Esophagus (tissue), 2 donors: Measurements from ENCODE around the gene PARN. TPM values are rescaled to one million over a fixed set of nuclear protein-coding genes. Genes with fewer than 3 reads are reported as not detected.

Experiments used
- H3K27ac ChIP-seq, 2 donors: one replicate each; pipeline ENCODE4 v1.5.1; 2013; ENCODE audit warnings: low read depth in 2 of 2, mild to moderate bottlenecking in 2 of 2, inconsistent platforms in 1 of 2, low read length in 1 of 2, moderate library complexity in 1 of 2
- H3K27me3 ChIP-seq, 2 donors: one replicate each; pipeline ENCODE4 v1.6.1; 2013; ENCODE audit warnings: low read length in 2 of 2, control low read depth in 1 of 2, mild to moderate bottlenecking in 1 of 2; ENCODE audit not compliant: insufficient read depth in 2 of 2, control insufficient read depth in 1 of 2
- H3K36me3 ChIP-seq, 2 donors: one replicate each; pipeline ENCODE4 v1.6.1; 2013; ENCODE audit warnings: low read length in 1 of 2; ENCODE audit not compliant: control insufficient read depth in 2 of 2, insufficient read depth in 2 of 2
- H3K4me1 ChIP-seq, 2 donors: one replicate each; pipeline ENCODE4 v1.6.1; 2013; ENCODE audit warnings: low read length in 1 of 2; ENCODE audit not compliant: control insufficient read depth in 2 of 2, insufficient read depth in 2 of 2
- H3K4me3 ChIP-seq, 2 donors: one replicate each; pipeline ENCODE4 v1.5.1; 2013; ENCODE audit warnings: low read length in 2 of 2, mild to moderate bottlenecking in 2 of 2, low read depth in 1 of 2, moderate library complexity in 1 of 2
- H3K9me3 ChIP-seq, 2 donors: one replicate each; pipeline ENCODE4 v1.6.1; 2013; ENCODE audit warnings: mild to moderate bottlenecking in 2 of 2, low read depth in 1 of 2, low read length in 1 of 2, moderate library complexity in 1 of 2; ENCODE audit not compliant: control insufficient read depth in 2 of 2, insufficient read depth in 1 of 2
- WGBS, 2 donors: extraction: QIAGEN DNeasy Blood & Tissue Kit; methylation state at CpG; one replicate each; pipeline ENCODE4 v1.1.7; 2013; 5-methylcytosine and 5-hydroxymethylcytosine counted together
- polyA plus RNA-seq, 2 donors: library from polyadenylated mRNA; stranded (reverse); fragments of 200-250 nt; gene quantifications; one replicate each; pipeline ENCODE4 v1.2.3, GENCODE V29; 2013
- donor health status: healthy with polysubstance abuse.
- donor health status: Bipolar disorder and iron deficiency.

PARN gene
- polyA plus RNA-seq, 2 donors: 5.5 to 11.9 TPM

DNA sequence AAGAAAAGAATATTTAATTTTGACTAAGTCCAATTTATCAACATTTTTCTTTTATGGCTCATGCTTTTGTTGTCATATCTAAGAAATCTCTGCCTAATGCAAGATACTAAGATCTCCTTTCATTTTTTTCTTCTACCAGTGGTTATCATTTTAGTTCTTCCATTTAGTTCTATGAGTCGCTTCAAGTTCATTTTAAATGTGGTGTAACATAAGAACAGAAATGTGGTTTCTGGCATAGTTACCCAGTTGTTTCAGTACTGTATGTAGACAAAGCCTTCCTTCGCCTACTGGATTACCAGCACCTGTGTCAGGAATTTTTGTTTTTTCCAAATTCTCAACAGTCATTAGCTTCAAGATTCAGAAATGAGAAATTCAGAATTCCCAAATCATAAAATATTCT lies 175.7 kb downstream of the PARN start:
- peaks cover 0 to 3% of the 10 kb centered on the region in 2 donors for H3K36me3 ChIP-seq
- no peaks in the 10 kb centered on the region for H3K4me1 ChIP-seq
- no peak overlapping the region for H3K4me3 ChIP-seq
- H3K9me3 ChIP-seq: no peaks in the 10 kb centered on the region
- no peaks in the 10 kb centered on the region for H3K27me3 ChIP-seq
- WGBS, 2 donors: 94 to 96% methylated on average over 2 of the region's 2 CpGs
- no peak overlapping the region for H3K27ac ChIP-seq

DNA sequence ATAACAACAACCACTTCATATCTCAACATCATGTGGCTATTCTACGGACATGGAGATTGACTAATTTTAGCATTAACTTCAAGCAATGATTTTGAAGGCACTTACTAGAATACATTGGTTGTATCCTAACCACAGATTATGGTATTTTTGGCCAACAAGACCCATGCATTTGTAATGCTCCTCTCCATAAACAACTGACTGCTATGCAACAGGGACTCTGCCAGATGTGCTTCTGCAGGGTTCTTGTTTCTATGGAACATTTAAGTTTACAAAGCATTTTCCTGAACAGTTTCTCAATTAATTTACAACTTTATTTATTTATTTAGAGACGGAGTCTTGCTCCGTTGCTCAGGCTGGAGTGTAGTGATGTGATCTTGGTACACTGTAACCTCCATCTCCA lies 178.0 kb downstream of the PARN start:
- no peak overlapping the region for H3K27ac ChIP-seq
- 94 to 96% methylated on average over 3 of the region's 3 CpGs for WGBS, 2 donors
- H3K36me3 ChIP-seq: no peaks in the 10 kb centered on the region
- H3K4me3 ChIP-seq: no peak overlapping the region
- H3K27me3 ChIP-seq: no peaks in the 10 kb centered on the region
- H3K4me1 ChIP-seq: no peaks in the 10 kb centered on the region
- no peaks in the 10 kb centered on the region for H3K9me3 ChIP-seq

DNA sequence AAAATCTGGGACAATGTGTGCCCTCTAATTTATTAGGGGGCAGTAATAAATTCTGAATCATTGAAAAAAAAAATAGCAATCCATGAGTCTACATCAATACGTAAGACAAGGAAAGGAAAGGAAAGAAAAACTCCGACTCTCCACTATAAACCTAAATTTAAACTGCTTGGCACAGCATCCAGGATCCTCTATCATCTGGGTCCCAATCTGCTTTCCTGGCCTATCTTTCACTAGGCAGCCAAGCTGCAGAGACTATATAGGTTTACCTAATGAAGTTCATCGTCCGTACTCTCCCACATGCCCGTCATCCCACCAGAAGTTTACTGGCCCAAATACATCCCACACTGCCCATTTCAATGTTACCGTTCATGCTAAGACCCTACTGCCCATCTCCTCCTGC lies 179.2 kb downstream of the PARN start:
- H3K36me3 ChIP-seq: peaks cover 0 to 3% of the 10 kb centered on the region in 2 donors
- H3K27ac ChIP-seq: no peak overlapping the region
- no peaks in the 10 kb centered on the region for H3K27me3 ChIP-seq
- no peaks in the 10 kb centered on the region for H3K9me3 ChIP-seq
- no peaks in the 10 kb centered on the region for H3K4me1 ChIP-seq
- 95 to 100% methylated on average over 6 of the region's 6 CpGs for WGBS, 2 donors
- no peak overlapping the region for H3K4me3 ChIP-seq

DNA sequence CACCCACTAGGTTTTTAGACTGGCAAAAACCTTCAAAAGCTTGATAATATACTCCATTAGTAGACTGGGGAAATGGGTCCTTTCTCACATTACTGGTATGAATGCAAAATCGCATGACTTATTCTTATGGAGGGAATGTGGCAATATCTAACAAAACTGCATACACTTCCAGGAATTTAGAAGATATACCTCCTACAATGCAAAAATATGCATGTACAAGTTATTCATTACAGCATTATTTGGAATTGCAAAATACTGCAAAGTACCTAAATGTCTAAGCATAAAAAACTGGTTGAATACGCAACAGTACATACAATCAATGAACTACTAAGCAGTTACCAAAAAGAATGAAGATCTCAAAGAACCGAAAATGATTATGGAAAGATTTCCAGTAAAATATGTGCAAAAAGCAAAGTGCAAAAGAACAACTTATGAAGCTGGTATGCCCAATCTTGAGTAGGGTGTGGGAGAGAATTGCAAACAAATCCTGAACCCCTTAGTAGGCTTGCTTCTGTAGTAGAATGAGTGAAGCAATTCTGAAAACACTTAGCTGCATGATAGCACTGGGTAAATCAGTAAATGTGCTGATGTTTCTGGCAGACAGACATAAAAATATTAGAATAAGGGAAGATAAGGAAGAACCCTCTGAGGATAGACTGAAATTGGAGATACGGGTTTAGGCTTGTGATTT lies 180.1 kb downstream of the PARN start:
- no peak overlapping the region for H3K4me3 ChIP-seq
- 87 to 89% methylated on average over 4 of the region's 4 CpGs for WGBS, 2 donors
- no peaks in the 10 kb centered on the region for H3K4me1 ChIP-seq
- no peaks in the 10 kb centered on the region for H3K27me3 ChIP-seq
- peaks cover 0 to 3% of the 10 kb centered on the region in 2 donors for H3K36me3 ChIP-seq
- H3K27ac ChIP-seq: no peak overlapping the region
- no peaks in the 10 kb centered on the region for H3K9me3 ChIP-seq

DNA sequence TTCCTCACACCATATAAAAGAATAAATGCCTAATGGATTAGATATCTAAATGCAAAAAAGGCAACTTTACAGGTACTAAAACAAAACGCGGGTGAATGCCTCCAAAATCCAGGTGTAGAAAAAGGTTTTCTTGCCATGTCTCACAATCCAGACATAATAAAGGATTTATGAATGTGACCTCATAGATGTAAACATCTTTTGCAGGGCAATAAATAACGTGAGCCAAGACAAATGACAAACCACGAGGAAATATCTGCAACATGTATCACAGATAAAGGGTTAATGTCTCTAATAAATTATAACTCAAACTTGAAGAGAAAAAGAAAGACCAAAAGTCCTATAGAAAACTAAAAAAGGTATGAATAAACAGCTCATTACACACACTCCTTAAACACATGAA lies 180.7 kb downstream of the PARN start:
- 76 to 88% methylated on average over 4 of the region's 4 CpGs for WGBS, 2 donors
- H3K27ac ChIP-seq: no peak overlapping the region
- no peaks in the 10 kb centered on the region for H3K9me3 ChIP-seq
- no peak overlapping the region for H3K4me3 ChIP-seq
- H3K4me1 ChIP-seq: no peaks in the 10 kb centered on the region
- peaks cover 0 to 3% of the 10 kb centered on the region in 2 donors for H3K36me3 ChIP-seq
- no peaks in the 10 kb centered on the region for H3K27me3 ChIP-seq

DNA sequence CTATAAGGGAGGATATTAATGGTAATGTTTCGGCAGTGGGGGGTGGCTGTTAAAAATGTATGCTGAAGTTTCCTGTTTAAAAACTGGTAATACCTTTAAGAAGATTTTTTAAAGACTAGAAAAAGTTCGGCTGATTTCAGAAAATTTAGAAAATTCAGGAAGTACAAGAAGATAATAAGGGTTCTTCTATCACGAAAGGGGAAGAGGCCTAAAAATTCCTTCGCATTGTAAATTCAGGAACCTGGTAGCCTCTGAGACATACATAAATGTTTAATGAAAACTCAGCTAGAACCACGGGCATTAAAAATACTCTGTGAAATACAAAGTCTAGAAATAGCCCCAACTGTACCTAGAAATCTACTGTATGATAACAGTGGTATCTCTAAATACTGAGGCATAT lies 181.2 kb downstream of the PARN start:
- no peak overlapping the region for H3K4me3 ChIP-seq
- no peaks in the 10 kb centered on the region for H3K27me3 ChIP-seq
- WGBS, 2 donors: 92% methylated on average over 5 of the region's 5 CpGs
- H3K36me3 ChIP-seq: peaks cover 0 to 3% of the 10 kb centered on the region in 2 donors
- no peak overlapping the region for H3K27ac ChIP-seq
- H3K4me1 ChIP-seq: no peaks in the 10 kb centered on the region
- no peaks in the 10 kb centered on the region for H3K9me3 ChIP-seq

DNA sequence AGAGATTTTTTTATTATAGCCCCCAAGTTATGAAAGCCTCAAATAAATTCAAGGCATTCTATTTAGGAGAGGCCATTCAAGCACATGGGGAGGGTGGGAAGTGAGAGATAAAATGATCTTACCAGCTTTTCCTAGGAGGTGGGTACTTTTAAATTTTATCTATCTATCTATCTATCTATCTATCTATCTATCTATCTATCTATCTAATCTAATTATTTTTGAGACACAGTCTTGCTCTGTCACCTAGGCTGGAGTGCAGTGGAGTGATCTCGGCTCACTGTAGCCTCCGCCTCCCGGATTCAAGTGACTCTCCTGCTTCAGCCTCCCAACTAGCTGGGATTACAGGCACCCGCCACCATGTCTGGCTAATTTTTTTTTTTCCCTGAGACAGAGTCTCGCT lies 182.3 kb downstream of the PARN start:
- Histone ChIP-seq H3K4me3 (no peak overlapping the region), H3K9me3 (no peaks in the 10 kb centered on the region)
- WGBS, 2 donors: 97 to 99% methylated on average over 5 of the region's 5 CpGs

DNA sequence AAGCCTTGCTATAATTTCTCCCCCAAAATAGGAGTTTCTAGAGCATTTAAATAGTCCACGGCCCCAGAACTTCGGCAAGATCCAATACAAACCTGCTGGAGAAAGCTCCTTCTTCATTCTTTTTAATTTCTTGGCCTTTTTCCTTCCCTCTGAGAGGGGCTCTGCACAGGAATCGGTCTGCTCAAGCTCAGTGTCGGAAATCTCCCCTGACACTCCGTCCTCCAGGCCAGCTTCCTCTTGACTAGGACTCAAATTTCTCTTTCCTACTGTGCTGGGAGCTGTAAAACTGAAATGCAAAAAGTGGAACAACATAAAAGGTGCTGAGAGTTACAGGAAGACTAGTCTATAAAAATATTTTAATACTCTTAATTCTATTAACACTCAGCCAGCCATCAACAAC lies 183.3 kb downstream of the PARN start:
- WGBS, 2 donors: 90 to 95% methylated on average over 5 of the region's 5 CpGs
- H3K4me1 ChIP-seq: no peaks in the 10 kb centered on the region
- no peaks in the 10 kb centered on the region for H3K9me3 ChIP-seq
- H3K27ac ChIP-seq: no peak overlapping the region
- H3K4me3 ChIP-seq: no peak overlapping the region
- H3K36me3 ChIP-seq: peaks cover 0 to 3% of the 10 kb centered on the region in 2 donors
- no peaks in the 10 kb centered on the region for H3K27me3 ChIP-seq

More for the DNA sequence above, 182.3 kb downstream of the PARN start:
- Histone ChIP-seq H3K4me1 (no peaks in the 10 kb centered on the region), H3K27ac (no peak overlapping the region), H3K36me3 (peaks cover 0 to 3% of the 10 kb centered on the region in 2 donors), H3K27me3 (no peaks in the 10 kb centered on the region)

DNA sequence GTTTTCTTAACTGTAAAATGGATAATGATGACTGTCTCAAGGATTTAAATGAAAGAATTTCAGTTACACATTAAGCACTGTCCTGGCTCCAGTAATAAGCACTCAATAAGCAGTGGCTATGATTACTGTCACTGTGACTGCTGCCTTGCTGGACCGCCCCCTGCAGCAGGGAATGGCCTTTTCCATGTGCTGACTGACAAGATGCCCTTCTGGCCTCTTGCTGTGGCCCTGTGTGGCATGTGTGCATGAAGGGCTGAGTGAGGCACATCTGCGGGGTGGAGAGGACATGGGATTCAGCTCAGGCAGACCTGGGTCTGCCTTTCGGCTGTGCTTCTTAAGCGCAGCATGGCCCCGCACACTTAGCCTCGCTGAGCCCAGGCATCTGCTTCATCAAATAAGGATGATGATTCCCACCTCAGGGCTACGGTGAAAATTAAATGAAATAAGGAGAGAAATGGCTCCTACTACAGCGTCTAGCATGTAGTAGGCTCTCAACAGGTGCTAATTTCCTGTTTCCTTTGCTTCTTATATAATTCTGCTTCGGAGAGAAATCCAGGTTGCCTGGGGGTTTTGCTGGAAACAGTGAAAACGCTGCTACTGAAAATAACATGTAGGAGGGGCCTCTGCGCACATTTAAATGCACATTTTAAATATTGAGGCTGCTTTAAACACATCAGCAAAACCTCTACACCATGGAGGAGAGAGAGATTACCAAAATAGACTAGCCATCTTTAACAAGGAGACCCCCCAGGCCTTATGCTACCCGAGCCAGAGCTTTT lies 183.9 kb downstream of the PARN start:
- no peaks in the 10 kb centered on the region for H3K4me1 ChIP-seq
- H3K9me3 ChIP-seq: no peaks in the 10 kb centered on the region
- H3K27me3 ChIP-seq: no peaks in the 10 kb centered on the region
- peaks cover 0 to 3% of the 10 kb centered on the region in 2 donors for H3K36me3 ChIP-seq
- no peak overlapping the region for H3K4me3 ChIP-seq
- 95 to 96% methylated on average over 12 of the region's 12 CpGs for WGBS, 2 donors
- H3K27ac ChIP-seq: no peak overlapping the region
